ENCODE measurements around the gene SNX7.

GRCh38 chr1:98704474-98704873, 43.0 kb downstream of the SNX7 start:
- TF ChIP-seq CTCF (IDR thresholded peaks at IDR 0.05): no peak
- TF ChIP-seq POLR2A (IDR thresholded peaks at IDR 0.05): no peak

Measured in adrenal gland (tissue), 5 donors.